Activated T-cell treated with anti-CD3 and anti-CD28 coated beads, Interleukin-2, amount 50 U/mL, for 1 hour (primary cell): ENCODE measurements around the gene NOTUM.

Experiments used
- DNase-seq: peaks from one replicate; pipeline ENCODE4 v3.0.0-alpha.2; 2020

Gene NOTUM

DNA sequence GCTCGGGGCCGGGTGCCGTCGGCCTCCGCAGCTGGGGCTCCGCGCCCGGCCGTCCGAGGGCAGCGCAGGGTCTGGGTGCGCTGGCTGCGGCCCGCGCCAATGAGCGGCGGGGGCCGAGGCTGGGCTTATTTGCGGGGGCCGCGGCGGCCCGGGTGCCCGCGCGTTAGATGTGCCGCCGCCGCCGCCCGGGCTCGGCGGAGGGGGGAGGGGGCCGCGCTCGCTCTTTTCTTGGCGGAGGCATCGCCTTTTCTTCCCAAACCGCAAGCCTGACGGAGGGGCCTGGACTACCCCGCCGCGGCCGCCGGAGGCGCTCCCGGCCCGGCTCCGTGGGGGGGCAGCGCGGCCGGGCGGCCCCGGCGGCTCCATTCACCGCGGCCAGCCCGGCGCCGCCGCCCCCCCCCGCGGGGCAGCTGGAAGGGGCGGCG is at the start of gene NOTUM:
NOTUM (minus strand) TSS at position 101 of the 425 bp plus-strand sequence. CDS start 278 bp downstream, outside the sequence.
- DNase-seq: peak; percentile 40

DNA sequence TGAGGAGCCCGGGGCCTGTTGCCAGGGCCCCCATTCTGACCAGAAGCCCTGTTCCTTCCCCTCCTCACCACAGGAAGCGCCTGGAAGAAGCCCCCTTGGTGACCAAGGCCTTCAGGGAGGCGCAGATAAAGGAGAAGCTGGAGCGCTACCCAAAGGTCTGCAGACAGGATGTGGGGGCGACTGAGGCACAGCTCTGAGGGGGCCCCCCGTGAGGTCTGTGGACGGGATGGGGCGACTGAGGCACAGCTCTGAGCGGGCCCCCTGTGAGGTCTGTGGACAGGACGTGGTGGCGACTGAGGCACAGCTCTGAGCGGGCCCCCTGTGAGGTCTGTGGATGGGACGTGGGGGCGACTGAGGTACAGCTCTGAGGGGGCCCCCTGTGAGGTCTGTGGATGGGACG is 48.4 kb upstream of the NOTUM start:
- no peak for DNase-seq

DNA sequence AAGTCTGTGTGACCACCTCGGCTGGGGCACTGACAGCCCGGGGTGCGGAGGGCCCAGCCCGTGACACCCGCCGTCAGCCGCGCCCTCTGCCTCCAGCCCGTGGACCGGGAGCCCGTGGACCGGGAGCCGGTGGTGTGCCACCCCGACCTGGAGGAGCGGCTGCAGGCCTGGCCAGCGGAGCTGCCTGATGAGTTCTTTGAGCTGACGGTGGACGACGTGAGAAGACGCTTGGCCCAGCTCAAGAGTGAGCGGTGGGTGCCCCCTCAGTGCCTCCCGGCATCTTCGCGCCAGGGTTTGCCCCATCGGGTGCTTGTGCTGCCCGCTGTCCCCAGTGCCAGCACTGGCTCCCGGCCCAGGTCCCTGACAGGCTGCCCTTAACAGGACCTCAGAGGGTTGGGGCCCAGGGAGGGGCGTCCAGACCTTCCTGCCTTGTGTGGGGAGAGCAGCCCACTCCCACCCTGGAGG is 48.0 kb upstream of the NOTUM start:
- no peak for DNase-seq

DNA sequence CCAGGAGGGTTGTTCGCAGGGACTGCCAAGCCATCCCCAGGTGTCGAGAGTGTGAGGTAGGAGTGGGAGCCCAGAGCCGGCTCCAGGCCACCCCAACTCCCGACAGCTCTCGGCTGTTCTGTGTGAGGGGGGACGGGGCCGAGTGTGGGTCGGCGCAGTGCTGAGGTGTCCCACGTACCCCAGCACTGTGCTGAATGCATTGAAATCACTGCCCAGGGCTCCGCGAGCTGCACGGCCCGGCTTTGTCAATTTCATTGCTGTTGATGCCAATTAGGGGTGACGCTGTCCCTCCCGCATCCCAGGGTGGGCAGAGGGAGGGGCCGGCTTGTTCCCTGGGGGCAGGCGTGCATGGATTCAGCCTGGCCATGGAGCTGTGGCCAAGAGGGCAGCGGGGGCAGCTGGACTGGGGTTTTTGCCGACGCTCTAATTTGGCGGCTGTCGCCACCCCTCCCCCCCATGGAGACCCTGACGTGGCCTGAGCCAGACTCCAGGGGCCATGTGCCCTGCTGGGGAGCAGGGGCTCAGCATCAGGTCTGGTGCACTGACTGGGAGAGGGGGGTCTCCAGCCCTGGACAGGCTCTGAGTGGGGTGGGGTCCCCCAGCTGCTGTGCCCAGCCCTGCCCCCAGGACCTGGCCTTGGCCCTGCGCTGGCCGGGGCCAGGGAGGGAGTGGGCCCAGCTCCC is 47.4 kb upstream of the NOTUM start:
- DNase-seq: no peak

DNA sequence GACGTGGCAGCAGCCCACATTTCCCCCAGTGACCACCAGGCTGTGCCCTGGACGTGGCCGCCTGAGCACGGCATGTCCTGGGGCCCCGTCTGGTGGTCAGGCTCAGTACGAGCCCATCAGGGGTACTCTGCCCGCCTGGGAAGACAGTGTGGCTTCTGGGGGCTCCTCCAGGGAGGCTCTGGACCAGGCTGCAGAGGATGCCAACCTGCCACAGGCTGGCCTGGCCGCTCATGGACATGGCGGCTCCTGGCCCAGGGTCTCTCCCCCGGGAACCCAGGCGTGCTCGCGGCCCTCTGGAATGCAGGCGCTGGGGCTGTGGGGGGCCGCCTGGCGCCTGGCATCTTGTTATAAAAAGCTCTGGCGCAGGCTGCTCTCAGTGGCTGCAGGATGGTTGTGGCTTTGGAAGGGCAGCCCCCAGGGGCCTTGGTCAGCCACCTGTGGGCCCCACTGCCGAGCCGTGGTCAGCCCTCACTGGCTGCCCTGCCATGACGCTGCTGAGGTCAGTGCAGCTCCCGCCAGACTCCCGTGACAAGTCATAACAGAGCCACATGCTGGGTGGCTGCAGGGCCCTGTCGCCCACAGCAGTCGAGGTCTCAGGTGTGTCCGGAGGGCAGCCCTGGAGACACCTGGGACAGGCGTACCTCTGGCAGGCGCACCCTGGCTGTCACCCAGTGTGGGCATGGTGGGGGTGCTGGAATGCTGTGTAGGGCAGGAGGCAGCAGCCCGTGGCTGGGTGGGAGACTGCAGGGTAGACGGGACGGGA is 46.7 kb upstream of the NOTUM start:
- DNase-seq: no peak

DNA sequence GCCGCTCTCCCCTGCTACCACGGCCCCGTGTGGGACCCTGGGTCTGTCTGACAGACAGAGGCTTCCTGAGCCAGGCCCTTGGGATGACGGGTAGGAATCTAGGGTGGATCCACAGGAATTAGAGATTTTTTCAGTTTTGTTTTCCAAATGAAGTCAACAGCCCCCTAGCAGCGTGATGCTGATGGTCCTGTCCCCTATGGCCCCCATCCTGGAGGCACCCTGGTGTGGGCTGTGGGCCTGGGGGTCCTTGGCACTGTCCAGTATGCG is 46.2 kb upstream of the NOTUM start:
- no peak for DNase-seq

DNA sequence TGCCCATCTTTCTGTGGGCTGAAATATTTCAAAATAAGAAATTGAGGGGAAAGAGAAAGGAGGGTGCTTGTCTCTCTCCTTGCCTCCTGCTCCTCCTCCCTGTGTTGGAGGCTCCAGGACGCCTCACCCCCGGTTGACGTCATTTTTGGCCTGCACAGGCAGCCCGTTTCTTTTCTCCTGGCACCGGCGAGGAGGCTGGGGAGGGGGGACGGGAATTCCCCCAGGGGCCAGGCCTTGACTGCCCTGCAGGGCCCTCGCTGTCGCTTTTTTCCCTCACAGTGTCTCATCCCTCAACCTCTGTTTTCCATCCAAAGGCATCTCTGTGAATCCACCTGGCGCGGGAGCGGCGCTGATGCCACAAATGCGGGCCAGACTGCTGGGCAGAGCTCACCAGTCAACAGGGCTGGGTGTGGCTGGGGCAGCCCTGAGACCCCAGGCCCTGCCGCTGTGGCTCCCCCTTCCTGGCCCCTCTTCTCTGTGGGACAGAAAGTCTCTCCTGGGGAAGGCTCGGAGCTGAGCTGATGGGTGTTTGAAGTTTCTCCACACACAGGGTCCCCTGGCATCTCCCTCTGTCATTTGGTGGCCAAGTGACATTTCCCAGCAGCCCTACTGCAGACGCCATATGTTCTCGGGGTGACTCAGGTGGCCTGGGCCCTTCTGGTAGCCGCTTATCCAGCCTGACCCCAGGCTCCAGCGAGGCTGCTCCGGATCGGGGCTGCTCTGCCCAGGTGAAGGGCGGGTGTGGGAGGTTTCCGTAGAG is 45.7 kb upstream of the NOTUM start:
- DNase-seq: no peak

DNA sequence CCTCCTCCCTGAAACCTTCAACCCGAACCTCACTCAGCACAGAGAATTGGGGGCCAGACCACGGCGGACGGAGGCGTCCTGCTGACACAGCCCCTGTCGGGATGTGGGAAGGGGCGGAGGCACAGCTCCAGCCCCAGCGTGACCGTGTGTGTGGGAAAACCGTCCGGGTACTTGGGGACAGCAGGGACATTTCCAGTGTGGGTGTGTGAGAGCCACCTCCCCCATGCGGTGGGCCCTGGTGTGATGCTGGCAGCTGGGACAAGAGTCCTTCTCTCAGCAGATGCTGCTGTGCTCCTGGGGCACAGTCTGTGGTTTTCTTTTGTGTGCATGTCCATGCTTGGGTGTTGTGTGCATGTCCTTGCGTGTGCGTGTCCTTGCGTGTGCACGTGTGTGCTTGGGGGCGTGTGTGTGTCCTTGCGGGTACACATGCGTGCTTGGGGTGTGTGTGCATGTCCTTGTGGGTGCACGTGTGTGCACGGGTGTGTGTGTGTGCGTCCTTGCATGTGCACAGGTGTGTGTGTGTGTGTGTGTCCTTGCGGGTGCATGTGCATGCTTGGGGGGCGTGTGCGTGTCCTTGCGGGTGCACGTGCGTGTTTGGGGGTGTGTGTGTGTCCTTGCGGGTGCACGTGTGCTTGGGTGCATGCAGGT is 44.8 kb upstream of the NOTUM start:
- no peak for DNase-seq

DNA sequence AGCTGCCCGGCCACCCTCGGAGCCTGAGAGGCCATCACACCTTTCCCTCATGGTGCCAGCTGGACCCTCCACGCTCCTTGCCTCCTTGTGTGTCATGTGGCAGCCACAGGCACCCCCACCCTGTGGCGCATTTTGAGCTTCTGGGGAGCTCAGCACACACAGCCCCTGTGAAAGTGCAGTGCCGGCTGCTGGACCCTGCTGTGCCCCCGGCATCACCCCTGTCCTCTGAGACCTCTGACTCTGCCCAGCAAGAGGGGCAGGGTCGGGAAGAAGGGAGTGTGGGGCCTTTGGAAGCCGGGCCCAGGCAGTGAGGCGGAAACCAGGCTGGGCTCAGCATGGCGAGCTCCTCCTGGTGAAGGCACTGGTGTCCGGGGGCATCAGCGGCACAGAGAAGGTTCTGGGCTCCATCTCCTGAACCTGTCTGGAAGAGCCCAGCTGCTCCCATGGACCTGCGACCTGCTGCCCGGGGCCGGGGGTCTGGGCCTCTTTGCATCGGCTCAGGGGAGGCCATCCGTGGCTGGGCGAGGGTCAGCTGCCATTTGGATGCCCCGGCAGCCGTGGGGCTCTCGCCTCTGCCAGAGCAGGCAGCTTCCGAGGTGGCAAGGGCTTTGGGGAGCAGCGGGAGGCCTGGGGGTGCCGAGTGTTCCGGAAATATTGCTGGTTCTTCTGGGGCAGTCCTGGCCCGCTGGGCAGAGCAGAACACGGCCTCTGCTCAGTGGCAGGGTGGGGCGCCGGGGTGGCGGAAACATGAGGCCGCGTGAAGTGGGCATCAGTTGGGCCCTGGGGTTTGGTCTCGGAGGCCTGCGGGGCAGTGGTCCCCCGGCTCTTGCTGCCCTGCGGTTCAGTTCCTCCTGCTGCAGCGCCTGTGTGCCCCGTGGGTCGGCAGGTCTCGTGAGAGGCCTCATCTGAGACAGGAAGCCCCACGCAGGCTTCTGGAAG is 43.8 kb upstream of the NOTUM start:
- no peak for DNase-seq

DNA sequence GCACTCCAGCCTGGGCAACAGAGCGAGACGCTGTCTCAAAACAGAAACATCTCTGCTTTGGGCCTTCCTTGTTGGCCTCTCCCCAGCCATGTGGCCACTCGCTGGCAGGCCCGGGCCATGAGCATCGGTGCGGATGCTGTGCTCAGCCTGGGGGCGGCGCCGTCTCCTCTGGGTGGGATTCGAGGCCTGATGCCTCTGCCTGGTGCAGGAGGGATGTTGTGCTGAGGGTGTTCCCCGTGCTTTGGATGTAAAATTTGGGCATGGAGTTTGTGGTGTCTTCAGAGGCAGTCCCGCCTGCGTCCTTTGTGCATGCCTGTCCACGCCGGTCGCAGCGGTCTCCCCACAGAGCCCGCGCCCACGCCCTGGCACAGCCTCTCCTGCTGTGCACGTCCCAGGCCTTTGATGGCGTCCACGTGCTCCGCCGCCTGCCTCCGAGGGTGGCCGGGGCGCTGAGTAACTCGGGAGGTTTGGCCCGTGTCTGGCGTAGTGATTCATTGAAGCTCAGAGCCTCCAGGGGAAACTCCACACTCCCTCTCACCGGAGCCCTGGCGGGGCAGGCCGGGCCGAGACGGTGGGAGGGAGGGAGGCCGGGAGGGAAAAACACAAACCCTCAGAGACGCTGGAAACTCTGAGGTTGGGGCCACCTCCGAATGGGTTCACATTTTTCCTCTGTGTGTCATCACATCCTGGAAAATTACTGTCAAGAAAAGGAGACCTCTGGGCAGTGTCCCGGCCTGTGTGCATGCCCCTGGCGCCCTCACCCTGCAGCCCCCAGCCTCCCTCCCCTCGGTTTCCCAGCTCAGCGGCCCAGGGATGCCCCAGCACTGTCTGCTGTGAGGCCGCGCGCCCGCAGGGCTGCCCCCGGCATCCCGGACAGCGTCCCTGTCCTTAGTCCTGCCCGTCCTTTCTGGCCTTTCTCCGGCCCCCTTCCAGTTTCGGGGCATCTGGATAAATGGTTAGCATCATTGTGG is 42.7 kb upstream of the NOTUM start:
- DNase-seq: no peak

DNA sequence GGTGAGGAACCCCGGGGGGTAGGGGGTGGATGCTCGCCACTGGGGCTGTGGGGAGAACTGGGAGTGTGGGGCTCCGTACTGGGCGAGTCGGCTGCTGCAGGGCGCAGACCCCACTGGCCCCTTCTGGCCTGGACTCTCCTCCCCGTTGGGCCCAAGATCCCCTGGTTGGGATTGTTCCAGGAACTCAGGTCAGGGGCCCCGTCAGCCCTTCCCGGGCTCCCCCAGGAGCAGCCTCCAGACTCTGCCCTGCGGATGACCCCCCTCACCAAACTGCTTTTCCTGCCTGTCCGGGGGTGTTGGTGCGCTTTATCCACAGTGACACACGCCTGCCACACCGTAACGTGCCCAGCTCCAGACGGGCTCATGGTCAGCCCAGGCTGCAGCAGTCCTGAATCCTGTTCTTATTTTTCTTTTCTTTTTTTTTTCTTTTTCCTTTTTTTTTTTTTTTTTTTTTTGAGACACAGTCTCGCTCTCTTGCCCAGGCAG is 40.6 kb upstream of the NOTUM start:
- no peak for DNase-seq

DNA sequence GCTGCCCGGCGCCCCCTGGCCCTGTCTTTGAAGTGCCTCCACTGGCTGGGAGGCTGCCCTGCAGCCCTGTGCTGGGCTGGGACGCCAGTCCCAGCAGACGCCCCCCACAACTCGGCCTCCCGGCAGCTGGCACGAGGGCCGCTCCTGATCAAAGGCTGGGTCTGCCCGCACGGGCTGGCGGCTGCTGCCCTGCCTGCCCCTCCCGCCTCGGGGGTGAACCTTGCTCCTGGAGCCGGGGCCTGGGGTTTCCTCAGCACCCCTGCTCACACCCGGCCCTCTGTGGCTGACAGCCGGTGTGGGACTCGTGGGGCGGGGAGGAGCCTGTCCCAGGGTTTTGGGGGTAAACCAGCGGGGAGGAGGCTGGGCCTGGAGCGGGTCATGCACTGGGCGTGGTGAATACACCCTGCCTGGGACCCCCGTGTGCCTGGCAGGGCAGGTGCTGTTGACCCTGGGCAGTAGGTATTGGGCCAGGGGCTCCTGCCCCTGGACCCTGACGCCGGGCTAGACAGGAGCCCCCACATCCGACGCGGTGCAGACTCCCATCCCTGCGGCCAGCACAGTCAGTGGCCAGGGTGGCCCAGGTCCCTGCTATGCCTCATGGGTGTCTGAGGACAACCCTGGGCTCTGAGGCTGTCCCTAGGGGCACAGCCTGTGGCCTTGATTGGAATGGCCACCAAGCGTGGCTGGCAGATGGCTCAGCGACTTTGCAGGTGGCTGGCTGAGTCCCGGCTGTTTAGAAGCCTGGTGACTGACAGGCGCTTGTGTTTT is 40.0 kb upstream of the NOTUM start:
- DNase-seq: no peak

DNA sequence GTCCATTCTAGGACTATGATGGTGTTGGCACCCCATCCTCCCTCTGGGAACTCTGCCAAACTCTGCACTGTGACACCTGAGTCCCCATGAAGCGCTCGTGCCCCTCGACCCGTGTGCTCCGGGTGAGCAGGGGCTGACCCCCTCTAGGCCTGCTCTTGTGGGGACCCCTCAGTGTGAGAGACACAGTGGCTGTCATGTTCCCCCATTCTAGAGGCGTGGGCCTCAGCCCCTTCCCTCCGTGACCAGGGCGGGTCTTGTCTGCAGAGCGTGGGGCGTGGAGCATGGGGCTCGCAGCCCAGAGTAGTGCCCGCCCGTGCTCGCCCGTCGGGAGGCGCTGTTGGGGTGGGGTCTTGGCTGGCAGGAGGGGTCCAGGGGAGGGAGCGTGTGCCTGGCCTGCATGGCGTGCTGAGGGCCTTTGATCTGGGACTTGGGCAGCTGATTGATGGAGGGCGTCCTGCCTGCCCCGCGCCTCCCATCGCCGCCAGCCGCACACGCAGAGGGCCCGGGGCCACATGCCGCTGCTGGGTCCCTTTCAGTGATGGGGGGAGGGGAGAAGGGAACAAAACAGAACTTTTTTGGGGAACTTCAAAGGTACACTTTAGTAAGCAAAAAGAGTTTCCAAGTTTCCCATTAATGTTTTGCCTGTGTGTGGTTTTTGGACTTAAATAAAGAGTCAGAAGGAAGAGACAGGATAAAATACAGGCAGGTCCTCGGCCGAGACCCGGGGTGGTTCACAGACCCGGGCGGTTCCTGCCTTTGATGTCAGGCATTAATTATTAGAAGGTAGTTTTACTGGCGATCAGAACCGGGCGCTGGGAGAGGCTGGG is 39.2 kb upstream of the NOTUM start:
- no peak for DNase-seq

DNA sequence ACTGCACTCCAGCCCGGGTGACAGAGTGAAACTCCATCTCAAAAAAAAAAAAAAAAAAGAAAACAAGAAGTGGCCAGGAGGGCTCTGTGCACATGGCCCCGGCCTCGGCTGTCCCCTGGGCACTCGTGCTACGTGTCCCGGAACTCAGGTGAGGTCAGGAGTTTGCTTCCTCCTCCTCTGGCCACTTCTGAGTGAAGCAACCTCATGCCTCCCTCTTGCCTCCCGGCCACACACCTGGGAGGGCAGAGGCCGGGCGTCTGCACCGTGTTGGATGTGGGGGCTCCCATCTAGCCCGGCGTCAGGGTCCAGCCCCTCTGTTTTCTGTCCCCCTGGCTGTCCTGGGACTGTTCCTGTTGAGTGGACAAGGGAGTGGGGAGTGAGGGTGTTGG is 38.6 kb upstream of the NOTUM start:
- no peak for DNase-seq

DNA sequence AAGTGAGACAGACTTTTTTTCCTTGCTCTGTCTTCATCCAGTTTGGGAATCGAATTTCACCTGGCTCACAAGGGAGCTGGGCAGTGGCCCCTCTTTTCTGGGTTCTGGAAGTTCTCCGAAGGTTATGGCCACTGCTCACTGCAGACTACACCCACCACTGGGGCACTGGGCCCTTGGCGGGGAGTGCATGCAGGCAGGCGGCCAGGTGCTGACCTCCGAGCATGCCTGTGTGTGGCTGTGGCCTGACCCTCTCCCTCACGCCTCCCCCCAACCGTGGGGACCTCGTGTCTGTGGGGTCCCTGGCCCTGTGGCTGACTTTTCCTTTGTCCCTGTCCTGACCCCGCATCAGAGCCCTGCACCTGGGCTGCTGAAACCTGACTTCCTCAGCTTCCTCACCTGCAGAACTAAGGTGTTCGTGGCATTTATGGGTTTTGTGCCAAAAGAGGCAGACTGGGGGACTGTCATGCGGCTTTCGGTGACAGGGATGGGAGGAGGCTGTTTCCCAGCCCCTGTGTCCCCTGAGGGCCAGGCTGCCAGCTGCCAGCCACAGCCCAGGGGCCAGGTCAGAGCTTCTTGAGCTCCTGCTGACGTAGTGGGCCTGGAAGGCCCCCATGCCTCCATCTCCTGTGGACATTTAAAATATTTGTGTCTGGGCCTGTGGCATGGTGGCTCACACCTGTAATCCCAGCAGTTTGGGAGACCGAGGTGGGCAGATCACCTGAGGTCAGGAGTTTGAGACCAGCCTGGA is 37.9 kb upstream of the NOTUM start:
- no peak for DNase-seq

DNA sequence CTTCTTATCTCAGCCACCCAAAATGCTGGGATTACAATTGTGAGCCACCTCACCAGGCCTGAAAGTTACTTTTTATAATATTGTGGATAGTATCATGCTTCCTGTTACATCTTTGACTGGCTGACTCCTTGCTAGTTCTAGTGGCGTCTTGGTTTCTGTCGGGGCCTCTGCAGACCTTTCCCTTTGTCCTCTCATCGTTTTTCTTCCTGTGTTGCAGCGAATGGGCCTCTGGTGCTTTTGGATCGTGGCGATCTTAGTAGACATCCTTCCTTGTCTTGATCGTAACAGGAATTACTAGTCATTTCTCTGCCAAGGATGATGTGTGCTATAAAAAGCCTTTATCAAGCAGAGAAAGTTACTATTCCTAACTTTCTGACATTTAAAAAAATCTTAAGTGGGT is 37.2 kb upstream of the NOTUM start:
- DNase-seq: no peak

DNA sequence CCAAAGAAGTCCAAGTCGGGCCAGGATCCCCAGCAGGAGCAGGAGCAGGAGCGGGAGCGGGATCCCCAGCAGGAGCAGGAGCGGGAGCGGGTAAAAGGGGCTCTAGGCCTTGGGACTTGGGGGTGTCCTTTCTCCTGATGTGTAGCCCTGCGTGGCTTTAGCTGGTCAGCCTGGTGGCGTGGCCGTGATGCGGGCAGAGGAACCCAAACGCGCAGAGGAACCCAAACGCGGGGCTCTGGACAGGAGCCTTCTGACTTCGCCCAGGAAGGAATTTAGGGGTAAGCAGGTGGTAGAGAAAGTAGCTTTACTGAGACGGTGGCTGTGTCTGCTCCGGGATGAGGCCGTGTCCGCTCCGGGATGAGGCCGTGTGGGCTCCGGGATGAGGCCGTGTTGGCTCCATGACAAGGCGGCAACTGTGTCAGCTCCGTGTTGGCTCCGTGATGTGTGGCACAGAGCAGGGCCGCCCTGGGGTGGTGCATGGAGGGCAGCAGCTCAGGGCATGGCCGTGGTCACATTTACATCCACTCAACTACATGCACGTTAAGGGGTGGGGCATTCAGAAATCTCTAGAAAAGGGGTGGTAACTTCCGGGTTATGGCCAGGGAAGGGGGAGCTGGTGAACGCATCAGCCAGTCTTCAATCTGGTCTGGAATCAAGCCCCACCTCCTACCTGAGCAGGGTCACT is 35.9 kb upstream of the NOTUM start:
- no peak for DNase-seq

DNA sequence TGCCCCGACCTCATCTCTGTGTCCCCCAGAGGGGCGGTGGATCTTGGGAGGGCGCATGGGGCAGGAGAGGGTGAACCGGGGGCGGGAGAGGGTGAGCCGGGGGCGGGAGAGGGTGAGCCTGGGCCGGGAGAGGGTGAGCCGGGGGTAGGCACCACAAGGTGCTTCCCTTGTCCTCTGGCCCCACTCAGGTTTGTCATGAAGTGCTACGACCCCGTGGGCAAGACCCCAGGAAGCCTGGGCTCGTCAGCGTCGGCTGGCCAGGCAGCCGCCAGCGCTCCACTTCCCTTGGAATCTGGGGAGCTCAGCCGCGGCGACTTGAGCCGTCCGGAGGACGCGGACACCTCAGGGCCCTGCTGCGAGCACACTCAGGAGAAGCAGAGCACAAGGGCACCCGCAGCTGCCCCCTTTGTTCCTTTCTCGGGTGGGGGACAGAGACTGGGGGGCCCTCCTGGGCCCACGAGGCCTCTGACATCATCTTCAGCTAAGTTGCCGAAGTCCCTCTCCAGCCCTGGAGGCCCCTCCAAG is 35.3 kb upstream of the NOTUM start:
- no peak for DNase-seq
